ES-I3 (cell line): ENCODE measurements around the gene CHRNB1.
A peak's percentile ranks its signal among the peaks of the same experiment; 100 is the strongest.

Experiments
- H3K36me3 ChIP-seq: 2 replicates; pipeline ENCODE4 v1.6.1; 2013; ENCODE audit warnings: mild to moderate bottlenecking, low read length, control low read depth, moderate library complexity; ENCODE audit not compliant: insufficient read depth
- H3K4me1 ChIP-seq: 2 replicates; pipeline ENCODE4 v1.6.1; 2013; ENCODE audit warnings: mild to moderate bottlenecking, control low read depth, low read length; ENCODE audit not compliant: insufficient read depth
- H3K9ac ChIP-seq: 2 replicates; pipeline ENCODE4 v1.6.1; 2013; ENCODE audit warnings: low read depth, mild to moderate bottlenecking, low read length, moderate library complexity
- H3K9me3 ChIP-seq: 2 replicates; pipeline ENCODE4 v1.6.1; 2013; ENCODE audit warnings: mild to moderate bottlenecking, low read length, moderate library complexity; ENCODE audit not compliant: control insufficient read depth, insufficient read depth

The CHRNB1 gene

DNA sequence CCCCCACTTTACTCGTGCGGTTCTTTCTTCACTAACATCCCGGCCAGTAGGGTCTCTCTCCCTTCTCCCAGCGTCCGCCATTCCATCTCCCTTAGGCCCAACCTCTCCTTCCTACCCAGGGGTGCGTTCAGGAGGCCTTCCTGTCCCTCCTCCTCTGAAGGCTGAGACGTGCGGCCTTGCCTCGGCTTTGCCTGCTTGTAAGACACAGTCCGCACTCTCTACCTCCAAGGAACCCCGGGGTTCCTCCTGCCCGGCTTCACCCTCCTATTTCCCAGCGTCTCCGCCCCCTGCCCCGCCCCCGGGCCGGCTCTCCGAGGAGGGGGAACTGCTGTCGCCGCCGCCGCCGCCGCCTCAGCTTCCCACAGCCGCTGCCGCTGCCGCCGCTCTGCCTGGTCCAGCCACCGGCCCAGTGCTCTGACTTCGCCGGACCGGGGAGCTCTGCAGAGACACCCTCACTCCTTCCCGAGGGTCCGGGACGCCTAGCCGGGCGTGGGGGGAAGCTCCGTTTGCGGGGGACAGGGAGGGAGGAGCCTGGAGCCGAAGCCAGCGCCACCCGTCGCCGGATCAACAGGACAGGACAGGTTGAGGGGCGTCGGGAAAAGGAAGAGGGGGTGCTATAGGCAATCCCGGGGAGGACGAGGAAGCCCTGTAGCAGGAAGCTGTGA lies 6.8 kb upstream of the CHRNB1 start:
- peak overlapping the region; percentile 64 for H3K9ac ChIP-seq
- no peaks in the 10 kb centered on the region for H3K9me3 ChIP-seq
- H3K4me1 ChIP-seq = peaks cover 4% of the 10 kb centered on the region
- H3K36me3 ChIP-seq = no peaks in the 10 kb centered on the region

GRCh38 chr17:7438656-7439460 lies 6.0 kb upstream of the CHRNB1 start:
- Histone ChIP-seq H3K4me1 (peaks cover 4% of the 10 kb centered on the region), H3K9ac (peak overlapping the region; percentile 64), H3K9me3 (no peaks in the 10 kb centered on the region)

GRCh38 chr17:7439462-7440112 lies 5.3 kb upstream of the CHRNB1 start, which contains the start of gene FGF11:
Gene FGF11, plus strand, starts transcription at chr17:7439512. Its CDS starts 109 bp downstream, at chr17:7439621.
- Histone ChIP-seq H3K4me1 (peaks cover 8% of the 10 kb centered on the region), H3K9ac (peak within 1 kb of the TSS; percentile 64), H3K36me3 (no peaks in the 10 kb centered on the region), H3K9me3 (no peaks in the 10 kb centered on the region)

More at GRCh38 chr17:7438656-7439460, 6.0 kb upstream of the CHRNB1 start:
- H3K36me3 ChIP-seq = no peaks in the 10 kb centered on the region

DNA sequence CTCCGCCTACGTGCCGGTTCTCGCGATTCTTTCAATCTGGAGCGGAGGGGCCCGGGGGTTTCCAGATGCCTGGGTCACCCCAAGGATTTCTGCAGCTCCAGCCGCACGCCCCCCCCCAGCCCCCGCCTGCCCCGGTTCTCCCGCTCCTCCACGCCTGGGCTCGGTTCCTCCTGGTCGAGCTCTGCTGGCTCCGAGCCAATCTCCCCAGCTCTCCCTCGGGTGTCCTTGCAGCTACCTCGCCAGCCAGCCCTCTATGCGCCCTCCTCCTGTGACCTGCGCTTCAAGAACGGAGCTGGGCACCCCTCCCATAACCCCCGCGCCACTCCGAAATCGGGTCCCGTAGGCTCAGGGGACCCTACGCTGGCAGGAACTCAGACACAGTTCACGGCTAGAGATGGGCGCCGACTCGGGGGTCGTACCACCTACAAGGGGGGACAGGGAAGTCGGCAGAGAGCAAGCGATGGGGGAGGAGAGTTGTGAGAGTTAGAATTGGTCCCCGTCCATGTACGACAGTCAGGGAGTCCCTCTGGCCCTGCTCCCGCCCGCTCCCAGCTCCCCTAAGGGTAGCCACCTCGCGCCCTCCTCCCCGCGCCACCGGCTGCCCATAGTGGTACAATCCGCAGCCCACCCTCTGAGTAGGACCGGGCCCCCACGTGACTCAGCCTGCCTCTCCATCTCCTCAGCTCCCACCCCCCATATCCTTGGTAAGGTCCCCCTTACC lies 4.6 kb upstream of the CHRNB1 start:
- H3K4me1 ChIP-seq = peaks cover 9% of the 10 kb centered on the region
- H3K9me3 ChIP-seq = no peaks in the 10 kb centered on the region
- peak overlapping the region; percentile 64 for H3K9ac ChIP-seq
- no peaks in the 10 kb centered on the region for H3K36me3 ChIP-seq

- Histone ChIP-seq H3K9me3 (no peaks in the 10 kb centered on the region), H3K9ac (peak overlapping the region; percentile 64), H3K36me3 (no peaks in the 10 kb centered on the region), H3K4me1 (peaks cover 9% of the 10 kb centered on the region)
Observed at GRCh38 chr17:7440834-7441195, 4.0 kb upstream of the CHRNB1 start.

DNA sequence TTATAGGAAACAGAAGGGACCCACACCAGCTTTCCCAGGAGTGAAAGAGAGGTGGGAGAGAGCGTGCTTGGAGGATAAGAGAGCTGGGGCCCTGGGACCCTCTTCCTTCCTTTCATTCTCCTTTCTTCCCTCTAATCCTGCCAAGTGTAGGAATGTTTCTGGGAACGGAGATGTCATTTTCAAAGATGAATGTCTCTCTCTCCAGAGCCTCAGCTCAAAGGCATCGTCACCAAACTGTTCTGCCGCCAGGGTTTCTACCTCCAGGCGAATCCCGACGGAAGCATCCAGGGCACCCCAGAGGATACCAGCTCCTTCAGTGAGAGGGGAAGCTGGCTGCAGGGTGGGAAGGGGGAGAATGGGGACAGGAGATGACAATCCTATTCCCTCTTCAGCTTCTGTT lies 3.6 kb upstream of the CHRNB1 start:
- Histone ChIP-seq H3K9me3 (no peaks in the 10 kb centered on the region), H3K9ac (peak overlapping the region; percentile 64), H3K4me1 (peaks cover 9% of the 10 kb centered on the region), H3K36me3 (no peaks in the 10 kb centered on the region)

DNA sequence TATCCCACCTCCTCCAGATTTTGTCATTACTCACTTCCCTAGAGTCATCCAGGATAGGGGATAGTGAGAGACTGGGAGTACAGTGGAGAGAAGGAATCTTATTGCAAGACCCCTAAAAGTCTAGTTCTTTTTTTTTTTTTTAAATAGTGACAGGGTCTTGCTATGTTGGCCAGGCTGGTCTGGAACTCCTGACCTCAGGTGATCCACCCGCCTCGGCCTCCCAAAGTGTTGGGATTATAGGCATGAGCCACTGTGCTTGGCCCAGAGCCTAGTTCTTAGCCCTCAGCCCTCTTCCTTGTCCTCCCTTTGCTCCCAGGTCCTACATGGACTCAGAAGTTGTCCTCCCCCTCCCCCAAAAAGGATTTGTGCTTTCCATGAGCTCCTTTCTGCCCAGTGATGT lies 2.7 kb upstream of the CHRNB1 start:
- Histone ChIP-seq H3K9me3 (no peaks in the 10 kb centered on the region), H3K9ac (no peak overlapping the region), H3K36me3 (no peaks in the 10 kb centered on the region), H3K4me1 (peaks cover 9% of the 10 kb centered on the region)

DNA sequence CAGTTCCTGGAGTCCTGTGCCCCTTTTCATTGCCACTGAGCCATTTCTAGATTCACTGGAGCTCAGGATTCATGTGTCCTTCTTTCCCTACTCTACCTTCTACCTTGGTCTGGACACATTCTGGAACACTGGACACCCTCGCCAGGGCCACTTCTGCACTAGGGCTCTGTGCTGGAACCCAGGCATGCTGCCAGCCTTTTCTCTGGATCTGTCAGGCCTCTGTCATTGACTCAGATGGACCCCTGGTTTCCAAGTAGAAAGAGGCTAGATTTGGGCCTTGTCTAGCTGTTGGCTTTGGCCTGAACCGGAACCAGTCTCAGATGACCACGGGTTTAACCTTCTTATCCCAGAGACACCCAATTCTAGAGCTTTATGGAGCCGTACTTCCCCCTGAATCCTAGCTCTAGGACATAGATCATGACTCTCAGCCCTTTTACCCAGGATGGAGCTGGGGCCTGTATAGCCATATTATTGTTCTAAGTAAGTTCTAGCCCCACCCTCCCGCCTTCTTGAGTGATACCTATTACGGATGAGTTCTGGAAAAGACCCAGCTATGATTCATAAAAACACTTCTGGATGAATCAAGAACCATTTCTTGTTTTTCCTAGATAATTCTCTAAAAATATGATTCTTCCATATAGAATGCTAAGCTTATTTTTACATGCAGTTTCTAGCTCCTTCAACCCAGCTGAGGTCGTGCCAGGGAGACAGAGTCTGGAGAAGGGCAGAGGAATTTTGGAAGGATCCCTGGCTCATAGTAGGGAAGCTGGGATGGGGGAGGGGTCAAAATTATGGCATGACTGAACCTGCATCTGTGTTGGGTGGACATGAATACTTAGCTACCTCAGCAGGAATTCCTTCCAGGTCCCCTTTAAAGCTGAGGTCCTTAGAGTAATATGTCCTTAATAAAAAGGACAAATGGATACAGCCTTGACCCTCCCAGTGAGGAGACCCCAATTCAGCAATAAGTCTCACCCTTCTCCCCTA lies 1.1 kb upstream of the CHRNB1 start:
- no peaks in the 10 kb centered on the region for H3K9me3 ChIP-seq
- peaks cover 8% of the 10 kb centered on the region for H3K4me1 ChIP-seq
- H3K9ac ChIP-seq = no peak overlapping the region
- H3K36me3 ChIP-seq = no peaks in the 10 kb centered on the region

DNA sequence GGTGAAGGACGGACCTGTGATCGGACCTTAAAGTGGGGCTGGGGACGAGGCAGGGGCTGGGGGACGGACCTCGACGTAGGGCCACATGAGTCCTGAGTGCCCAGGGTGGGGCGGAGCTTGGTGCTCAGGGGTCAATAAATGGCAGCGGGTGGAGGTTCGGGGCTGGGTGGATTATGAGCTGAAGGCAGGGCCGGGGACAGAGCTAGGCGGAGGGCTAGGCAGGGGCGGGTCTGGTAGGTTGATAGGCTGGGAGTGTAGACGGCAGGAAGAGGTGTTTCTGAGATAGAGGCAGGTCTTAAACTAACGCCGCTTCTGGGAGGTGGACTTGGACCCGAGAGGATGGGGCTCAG lies 733 bp downstream of the CHRNB1 start:
- H3K9me3 ChIP-seq = no peaks in the 10 kb centered on the region
- H3K4me1 ChIP-seq = peaks cover 5% of the 10 kb centered on the region; the same call in 1 of the 2 replicates
- no peaks in the 10 kb centered on the region for H3K36me3 ChIP-seq
- H3K9ac ChIP-seq = peak overlapping the region; percentile 67

DNA sequence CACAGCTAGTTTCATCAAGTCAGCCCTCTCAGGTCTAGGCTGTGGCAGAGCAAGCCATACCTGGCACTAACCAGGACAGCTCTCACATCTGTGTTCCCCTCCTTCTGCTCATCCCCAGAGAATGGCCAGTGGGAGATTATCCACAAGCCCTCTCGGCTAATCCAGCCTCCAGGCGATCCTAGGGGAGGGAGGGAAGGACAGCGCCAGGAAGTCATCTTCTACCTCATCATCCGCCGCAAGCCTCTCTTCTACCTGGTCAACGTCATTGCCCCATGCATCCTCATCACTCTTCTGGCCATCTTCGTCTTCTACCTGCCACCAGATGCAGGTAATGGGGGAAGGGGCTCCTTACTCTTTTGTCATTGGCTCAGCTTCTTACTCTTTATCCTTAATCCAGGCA lies 3.6 kb downstream of the CHRNB1 start:
- Histone ChIP-seq H3K4me1 (0 out of 2 replicates have a peak, but pooled peaks cover 5% of the 10 kb centered on the region), H3K36me3 (no peaks in the 10 kb centered on the region), H3K9ac (no peak overlapping the region), H3K9me3 (no peaks in the 10 kb centered on the region)

- Histone ChIP-seq H3K9me3 (no peaks in the 10 kb centered on the region), H3K36me3 (no peaks in the 10 kb centered on the region), H3K4me1 (peaks cover 18% of the 10 kb centered on the region; the same call in 1 of the 2 replicates), H3K9ac (no peak overlapping the region)
Observed at GRCh38 chr17:7459961-7460545, 15.2 kb downstream of the CHRNB1 start.

DNA sequence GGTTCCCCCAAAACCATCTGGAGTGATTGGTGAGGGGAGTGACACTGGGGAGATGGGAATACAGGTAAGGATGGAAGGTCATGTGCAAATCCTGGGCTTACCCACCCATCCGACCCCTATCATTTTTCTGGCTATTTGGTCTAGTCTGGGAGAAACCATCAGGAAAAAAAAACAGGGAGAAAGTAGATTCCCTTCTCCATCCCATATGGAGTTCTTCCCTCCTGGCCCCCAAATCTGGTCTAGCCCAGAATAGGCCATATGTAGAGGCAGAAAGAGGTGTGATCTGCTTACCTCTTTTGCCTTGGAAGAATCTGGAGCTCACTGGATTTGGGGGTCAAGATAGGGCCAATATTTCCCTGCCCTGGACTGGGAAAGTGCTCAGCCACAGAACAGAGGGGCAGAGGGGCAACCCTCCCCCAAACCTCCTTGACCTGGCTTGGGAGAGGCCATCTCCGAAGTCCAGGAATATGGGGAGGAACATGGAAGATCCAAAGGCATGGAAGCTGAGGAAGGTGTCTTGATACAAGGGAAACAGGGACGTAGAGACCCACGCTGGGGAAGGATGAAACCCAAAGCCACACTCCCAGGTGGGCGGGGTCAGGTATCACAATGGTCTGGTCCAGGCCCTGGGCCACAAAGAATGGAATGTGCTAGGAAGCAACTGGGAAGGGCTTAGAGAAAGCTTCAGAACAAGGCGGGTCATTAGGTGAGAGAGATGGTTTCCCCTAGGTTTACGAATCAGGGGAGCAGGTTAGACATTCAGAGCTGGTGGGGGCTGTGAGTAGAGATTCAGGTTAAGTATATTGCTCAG lies 16.2 kb downstream of the CHRNB1 start:
- Histone ChIP-seq H3K4me1 (peaks cover 18% of the 10 kb centered on the region; the same call in 1 of the 2 replicates), H3K9me3 (no peaks in the 10 kb centered on the region), H3K9ac (no peak overlapping the region; the same call in 1 of the 2 replicates), H3K36me3 (no peaks in the 10 kb centered on the region)
